Activated T-helper 1 cell treated with anti-CD3 and anti-CD28 coated beads, Interleukin-2, amount 50 U/mL, for 16 hours (primary cell): ENCODE data around the gene PPFIA1.
"Not testable (repeated sequence)": the region's sequence is repeated elsewhere in the genome, so short reads cannot be mapped to it uniquely, and the experiment has no call there.

ENCODE experiments used
- DNase-seq, 2 donors: peaks; one replicate each; pipeline ENCODE4 v3.0.0-alpha.2; 2020; ENCODE audit warnings: low read depth in 1 of 2, low spot score in 1 of 2

The PPFIA1 gene

DNA sequence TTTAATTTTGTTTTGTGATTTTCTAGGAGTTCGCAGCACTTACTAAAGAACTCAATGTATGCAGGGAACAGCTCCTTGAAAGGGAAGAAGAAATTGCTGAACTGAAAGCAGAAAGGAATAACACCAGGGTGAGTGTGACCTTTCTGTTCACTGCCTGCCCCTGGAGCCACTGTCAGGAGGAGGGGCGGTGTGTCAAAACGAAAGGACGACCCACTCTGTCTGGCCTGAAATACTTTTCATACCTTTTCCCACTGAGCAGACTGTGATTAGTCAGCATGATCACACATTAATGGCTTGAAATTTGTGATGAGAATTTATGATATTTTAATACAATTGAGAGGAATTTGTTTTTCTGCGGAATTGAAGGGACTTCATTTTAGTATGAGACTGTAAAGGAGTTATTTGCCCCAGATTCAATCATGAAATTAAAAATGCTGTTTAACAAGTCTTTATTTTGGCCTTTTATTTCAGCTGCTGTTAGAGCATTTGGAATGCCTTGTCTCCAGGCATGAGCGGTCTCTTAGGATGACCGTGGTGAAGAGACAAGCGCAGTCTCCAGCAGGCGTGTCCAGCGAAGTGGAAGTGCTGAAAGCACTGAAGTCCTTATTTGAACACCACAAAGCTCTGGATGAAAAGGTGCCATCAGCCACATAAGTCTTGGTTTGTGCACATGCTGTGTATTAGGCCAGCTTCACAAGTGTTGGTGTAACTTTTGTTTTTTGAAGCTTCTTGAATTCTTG is 54.1 kb downstream of the PPFIA1 start:
- DNase-seq = no peak

DNA sequence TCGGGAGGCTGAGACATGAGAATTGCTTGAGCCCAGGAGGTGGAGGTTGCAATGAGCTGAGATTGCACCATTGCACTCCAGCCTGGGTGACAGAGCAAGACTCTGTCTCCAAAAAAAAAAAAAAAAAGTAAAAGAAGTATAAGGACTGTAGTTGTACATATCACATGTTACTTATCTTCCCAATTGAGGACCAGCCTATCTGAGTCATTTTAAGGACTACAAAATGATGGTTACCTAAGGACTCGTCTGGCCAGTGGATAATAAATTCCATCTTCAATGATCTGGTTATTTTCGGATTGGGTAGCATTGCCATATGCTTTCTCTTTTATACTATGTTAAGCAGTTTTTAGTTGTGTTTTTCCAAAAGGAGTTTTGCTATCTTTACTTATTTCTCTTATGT is 55.3 kb downstream of the PPFIA1 start:
- DNase-seq = no peak

DNA sequence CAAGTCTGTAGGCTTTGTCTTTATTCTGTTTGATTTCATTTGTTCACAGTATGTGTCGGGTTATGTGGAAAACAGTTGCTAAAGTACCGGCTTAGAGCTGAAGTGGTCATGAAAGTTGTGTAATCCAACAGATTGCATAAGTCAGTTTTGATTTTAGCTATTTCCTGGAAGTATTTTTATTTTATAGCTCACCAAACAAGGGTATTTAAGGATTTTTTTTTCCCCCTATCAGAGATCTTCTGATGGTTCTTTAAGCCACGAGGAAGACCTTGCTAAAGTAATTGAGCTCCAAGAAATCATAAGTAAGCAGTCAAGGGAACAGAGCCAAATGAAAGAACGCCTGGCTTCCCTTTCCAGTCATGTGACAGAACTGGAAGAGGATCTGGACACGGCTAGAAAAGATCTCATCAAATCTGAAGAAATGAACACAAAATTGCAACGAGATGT is 55.9 kb downstream of the PPFIA1 start:
- no peak for DNase-seq

DNA sequence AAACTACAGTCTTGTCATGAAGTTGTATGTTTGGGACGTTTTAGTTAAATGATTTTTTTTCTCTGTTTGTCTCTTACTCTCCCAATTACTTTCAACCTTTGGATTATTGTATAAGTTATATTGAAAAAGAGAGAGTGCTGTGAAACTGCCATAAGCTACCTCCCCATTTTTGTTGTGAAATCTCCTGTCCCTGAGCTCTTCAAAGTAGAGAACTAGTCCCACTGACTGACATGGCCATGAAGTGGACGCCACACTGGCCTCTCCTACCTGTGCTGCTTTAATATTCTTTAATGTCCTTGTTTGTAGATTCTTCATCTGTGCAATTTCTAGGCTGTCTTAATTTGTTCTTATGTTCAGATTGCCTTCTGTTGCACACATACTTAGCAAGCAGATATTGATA is 56.3 kb downstream of the PPFIA1 start:
- no peak for DNase-seq

DNA sequence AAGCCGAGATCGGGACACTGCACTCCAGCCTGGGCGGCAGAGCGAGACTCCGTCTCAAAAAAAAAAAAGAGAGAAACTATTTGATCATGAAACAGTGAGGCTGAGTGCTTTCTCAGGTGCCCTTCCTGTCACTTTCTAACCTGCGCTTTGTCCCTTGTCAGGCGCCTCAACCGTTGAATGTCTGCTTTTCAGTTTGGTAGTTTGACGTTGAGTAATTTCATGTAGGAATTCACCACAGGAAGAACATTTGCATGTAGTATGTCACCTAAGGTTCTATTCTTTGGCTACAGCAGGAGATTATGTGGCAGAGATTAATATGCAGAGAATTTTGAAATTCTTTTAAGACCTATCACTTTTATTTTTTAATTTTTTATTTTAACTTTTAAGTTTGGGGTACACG is 57.2 kb downstream of the PPFIA1 start:
- DNase-seq = no peak

DNA sequence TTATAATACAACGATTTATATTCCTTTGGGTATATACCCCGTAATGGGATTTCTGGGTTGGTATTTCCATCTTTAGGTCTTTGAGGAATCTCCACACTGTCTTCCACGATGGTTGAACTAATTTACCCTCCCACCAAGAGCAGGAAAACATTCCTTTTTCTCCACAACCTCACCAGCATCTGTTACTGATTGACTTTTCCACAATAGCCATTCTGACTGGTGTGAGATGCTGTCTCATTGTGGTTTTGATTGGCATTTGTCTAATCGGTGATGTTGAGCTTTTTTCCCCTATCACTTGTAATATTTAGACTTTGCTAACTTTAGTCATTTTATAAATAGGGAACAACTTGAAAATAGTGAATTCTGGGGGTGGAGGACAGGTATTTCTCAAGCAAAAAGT is 58.1 kb downstream of the PPFIA1 start:
- no peak for DNase-seq

DNA sequence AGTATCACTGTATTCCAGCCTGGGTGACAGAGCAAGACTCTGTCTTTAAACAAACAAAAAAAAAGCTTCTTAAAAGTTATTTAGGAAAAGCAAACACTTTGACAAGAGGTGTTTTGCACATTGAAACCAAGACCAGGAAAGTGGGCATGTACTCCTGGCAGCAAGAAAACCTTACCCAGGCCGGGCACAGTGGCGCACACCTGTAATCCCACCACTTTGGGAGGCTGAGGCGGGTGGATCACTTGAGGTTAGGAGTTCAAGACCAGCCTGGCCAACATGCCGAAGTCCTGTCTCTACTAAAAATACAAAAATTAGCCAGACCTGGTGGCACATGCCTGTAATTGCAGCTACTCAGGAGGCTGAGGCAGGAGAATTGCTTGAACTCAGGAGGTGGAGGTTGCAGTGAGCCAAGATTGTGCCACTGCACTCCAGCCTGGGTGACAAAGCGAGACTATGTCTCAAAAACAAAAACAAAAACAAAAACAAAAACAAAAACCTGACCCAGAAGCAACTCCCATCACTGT is 60.9 kb downstream of the PPFIA1 start:
- not testable (repeated sequence) for DNase-seq

DNA sequence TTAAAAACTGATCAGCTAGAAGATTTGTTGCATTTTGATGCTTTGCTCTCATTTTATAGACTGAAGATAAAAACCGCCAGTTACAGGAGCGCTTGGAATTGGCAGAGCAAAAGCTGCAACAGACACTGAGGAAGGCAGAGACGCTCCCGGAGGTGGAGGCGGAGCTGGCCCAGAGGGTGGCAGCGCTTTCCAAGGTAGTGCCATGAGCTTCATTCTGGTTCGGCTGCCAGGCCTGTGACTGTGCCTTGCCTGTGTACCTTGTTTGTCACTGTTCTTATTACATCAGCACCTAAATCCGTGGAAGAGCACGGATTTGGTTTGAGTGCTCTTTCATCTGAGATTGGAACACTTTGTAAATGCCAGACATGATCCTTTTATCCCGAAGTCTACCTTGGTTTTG is 61.4 kb downstream of the PPFIA1 start:
- no peak for DNase-seq

DNA sequence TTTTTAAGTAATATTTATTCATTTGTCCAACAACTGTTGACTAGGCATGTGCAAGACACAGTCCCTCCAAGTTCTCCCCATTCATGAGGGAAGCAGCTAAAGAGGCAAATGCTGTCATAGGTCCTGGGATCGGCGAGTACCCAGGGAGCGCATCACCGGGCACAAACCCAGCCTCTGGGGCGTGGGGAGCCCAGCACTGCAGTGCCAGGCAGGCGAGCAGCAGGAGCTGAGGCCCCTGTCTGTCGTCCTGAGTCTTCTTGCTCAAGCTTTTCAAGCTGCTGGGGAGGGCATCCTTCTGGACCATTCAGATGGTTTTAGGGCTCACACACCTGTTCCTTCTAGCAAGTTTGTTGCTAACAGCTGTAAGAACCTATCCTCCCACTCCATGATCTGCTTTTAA is 62.1 kb downstream of the PPFIA1 start:
- DNase-seq = no peak

DNA sequence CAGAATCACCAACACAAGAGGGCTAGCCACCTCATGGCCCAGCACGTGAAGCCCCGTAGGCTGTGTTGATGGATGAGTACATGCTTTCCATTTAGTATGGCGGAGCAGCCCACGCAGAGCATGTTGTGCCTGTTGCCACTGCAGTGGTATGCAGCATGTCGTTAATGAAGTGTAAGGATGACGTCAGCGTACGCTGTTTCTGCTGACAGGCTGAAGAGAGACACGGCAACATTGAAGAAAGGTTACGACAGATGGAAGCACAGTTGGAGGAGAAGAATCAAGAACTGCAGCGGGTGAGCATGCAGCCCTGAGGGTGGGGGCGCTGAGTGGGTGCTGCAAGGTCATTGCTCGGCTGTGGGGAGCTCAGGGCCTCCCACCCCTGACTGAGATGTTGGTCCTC is 62.8 kb downstream of the PPFIA1 start:
- no peak for DNase-seq

DNA sequence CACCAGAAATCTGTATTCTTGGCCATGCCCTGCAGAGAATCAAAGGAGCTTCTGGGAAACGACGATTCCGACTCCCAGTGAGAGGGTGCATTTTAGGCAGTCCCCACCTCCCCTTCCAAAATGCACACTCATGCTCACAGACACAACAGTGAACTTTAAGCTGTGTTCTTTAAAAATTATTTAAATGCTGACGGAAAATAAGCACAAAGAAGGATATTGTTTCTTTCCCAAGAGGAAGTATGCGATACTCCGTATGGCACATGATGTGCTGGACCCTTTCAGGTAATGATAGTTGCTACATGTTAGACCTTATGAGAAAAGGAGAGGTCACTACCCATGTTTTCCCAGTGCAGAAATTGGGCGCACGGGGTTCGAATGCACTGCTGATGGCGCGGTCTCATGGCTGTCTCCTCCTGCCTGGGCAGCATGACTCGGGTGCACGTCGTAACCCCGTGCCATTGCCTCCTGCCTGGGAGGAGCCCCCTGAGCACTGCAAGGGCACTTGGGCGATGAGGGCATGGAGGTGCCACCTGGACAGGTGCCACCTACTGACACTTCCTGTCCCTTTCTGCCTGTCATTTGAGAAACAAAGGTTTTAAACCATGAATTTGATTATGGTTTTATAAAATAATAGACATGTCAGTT is 64.0 kb downstream of the PPFIA1 start:
- no peak for DNase-seq

DNA sequence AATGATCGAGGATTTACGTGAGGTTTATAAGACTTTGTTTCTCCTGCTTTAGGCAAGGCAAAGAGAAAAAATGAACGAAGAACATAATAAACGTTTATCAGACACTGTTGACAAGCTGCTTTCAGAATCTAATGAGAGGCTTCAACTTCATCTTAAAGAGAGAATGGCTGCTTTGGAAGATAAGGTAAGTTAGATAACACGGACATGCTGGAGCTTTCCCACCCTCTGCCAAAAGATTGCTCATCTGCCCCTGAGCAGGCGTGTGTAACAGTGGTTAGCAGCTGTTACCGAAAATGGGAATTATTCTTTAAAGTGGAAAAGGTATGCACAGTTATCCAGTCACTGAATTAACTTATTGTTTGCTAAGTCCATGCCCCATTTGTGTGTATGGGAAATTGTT is 65.0 kb downstream of the PPFIA1 start:
- no peak for DNase-seq

DNA sequence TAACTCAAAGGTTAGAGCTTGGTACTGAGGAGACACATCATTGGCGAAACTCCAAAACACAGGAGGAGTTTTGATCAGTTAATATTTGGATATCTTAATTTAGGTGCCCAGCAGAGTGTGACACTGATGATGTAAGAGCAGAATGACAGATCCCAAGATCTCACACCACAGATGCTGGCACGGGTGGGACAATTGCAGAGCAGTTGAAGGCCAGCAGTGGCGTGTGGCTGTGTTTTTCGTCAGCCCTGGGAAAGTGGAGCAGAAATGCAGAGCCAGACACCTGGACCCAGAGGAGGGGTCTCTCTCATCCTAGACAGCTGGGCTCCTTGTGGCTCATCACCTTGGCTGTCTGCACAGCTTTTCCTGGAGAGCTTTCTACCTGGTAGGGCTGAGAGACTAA is 68.1 kb downstream of the PPFIA1 start:
- no peak for DNase-seq

DNA sequence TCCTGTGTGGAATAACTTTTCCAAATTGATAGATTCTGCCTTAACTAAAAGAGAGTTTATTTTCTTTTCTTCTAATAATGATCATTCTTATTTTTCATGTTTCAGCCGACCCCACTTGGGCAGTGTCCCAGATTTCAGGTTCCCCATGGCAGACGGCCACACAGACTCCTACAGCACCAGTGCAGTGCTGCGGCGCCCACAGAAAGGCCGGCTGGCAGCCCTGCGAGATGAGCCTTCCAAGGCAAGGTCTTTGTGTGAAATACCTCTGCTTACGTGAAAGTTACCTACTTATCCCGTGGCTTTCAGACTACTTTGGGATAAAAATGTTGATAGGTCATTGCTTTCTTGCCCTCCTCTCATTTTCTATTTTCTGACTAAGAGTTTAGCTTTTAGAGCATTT is 68.6 kb downstream of the PPFIA1 start:
- DNase-seq = no peak

DNA sequence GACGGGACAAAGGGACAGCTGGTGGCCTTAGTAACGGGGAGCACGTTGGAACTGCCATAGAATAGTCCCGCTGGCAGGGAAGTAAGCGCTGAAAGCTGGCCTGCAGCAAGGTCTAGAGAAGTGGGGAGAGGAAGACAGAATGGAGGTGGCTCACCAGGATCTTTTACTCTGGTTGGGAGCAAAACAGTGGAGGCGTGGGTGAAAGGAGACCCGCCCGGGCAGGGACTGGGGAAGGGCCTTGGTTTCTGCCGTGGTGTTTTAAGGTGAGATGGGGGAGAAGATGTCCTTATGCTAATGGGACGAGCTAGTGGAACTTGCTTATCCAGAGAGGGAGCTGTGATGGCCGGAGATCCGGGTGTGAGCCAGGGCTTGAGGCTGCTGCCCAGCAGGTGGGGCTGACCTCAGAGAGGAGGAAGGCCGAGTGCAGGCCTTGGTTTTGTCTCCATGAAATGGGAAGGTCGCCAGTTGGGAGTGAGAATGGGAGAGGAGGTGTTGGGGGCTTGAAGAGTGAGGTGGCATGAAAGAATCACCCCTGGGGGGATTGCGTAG is 71.5 kb downstream of the PPFIA1 start:
- DNase-seq = no peak

DNA sequence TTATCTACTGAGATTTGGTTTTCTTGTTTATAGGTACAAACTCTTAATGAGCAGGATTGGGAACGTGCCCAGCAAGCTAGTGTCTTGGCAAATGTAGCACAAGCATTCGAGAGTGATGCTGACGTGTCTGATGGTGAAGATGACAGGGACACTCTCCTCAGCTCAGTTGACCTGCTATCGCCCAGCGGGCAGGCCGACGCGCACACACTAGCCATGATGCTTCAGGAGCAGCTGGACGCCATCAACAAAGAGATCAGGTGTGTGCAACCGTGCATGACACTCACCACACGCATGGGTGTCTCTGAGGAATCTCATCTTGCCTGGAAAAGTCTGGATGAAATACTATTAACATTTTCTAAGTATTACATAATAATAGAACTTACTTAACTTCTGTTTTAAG is 73.1 kb downstream of the PPFIA1 start:
- no peak for DNase-seq

DNA sequence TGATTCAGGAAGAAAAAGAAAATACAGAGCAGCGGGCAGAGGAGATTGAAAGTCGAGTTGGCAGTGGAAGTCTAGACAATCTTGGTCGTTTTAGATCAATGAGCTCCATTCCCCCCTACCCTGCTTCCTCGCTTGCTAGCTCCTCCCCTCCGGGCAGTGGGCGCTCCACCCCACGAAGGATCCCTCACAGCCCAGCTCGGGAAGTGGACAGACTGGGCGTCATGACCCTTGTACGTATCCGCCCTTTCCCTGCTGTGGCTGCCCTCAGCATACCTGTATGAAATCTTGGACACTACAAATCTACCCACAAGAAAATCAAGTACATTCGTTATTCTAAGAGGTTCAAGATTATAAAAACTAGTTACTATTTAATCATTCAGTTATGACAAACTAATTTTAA is 77.7 kb downstream of the PPFIA1 start:
- no peak for DNase-seq

DNA sequence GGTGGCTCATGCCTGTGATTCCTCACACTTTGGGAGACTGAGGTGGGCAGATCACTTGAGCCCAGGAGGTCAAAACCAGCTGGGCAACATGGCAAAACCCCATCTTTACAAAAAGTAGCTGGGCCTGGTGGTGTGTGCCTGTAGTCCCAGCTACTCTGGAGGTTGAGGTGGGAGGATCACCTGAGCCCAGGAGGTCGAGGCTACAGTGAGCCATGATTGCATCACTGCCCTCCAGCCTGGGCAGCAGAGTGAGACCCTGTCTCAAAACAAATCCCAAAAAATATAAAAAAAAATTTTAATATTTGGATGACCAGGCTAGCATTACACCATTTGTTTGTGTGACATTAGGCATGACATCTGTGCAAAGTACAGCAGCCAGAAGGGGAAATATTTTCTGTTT is 78.1 kb downstream of the PPFIA1 start:
- DNase-seq = no peak

DNA sequence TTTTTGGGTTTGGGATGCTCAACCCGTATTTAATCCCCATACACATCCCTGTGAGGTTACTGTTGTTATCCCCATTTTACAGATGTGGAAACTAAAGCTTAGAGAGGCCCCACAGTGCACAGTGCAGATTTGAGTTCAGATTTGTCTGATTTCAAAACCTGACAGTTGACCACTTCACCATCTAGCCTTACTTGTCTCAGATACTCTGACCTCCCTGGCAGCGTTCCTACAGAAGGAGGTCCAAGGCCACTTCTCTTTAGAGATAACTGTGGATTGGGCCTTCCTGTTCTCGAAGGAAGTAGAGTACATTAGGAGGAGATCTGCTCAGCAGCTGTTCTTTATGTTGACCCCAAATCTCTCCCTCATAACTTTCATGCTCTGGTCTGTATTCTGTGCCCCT is 81.2 kb downstream of the PPFIA1 start:
- no peak for DNase-seq

DNA sequence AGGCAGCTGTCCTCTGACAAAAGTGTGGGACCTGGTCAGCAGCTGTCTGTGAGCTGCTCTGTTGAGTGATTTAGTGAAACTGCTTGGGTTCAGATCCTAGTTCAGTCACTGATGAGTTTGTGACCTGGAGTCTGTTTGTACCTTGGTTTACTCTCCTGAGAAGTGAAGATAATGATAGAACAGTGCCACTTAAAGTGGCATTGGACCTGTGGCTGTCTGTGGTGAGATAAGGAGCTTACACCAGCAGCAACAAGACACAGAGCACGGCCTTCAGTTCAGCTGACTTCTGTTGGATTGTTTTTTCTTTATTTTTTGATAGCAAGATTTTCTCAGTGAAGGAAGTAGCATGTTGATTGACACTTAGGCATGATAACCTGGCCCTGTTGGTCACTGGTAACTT is 81.6 kb downstream of the PPFIA1 start:
- DNase-seq = no peak

DNA sequence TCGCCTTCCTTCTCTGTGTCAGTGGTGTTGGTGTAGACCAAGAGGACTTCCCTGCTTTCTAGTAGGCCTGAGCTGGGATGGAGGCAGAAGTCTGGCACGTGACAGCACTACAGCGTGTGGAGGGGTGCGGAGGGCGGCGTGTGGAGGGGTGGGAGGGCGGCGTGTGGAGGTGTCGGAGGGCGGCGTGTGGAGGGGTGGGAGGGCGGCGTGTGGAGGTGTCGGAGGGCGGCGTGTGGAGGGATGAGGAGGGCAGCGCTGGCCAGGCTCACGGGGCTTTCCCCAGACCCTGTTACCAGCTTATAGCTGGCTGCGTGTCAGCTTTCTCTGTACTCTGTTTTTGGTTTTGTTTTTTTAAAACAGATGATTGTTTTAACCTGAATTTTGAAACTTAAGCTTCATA is 82.1 kb downstream of the PPFIA1 start:
- no peak for DNase-seq

DNA sequence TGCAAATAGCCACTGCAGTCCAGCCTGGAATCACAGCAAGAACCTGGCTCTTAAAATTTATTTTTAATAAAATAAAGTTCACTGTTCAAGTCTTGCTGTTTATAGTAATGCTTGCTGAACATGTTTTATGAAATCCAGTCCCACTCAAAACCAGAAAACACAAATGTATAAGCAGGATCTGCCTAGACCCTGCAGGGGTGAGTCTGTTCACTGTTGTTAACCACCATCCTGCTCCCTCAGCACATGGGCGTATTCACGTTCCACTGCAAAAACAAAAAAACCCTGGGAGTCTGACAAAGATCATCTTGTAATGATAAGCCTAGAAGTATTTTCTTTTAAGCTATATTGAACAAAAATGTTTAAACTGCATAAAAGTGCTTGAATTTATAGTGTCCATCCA is 82.8 kb downstream of the PPFIA1 start:
- no peak for DNase-seq
